Mesenchymal stem cell (in vitro differentiated cells and primary cell): Measurements from ENCODE around the gene STAM2.

Experiments used
- DNase-seq: peaks from one replicate; pipeline ENCODE4 v3.0.0-alpha.2; 2013
- H2AFZ ChIP-seq: one replicate; pipeline ENCODE4 v1.6.1; 2013; ENCODE audit warnings: low read depth, mild to moderate bottlenecking, control low read depth, inconsistent platforms, low read length, moderate library complexity
- H2AK5ac ChIP-seq: 2 replicates; pipeline ENCODE4 v1.6.1; 2013; ENCODE audit warnings: low read length, moderate library complexity, mild to moderate bottlenecking, inconsistent platforms; ENCODE audit not compliant: severe bottlenecking
- H2BK120ac ChIP-seq: one replicate; pipeline ENCODE4 v1.6.1; 2013; ENCODE audit warnings: low read depth, mild to moderate bottlenecking, inconsistent platforms, low read length, moderate library complexity
- H2BK12ac ChIP-seq, 2 experiments: one replicate each; pipeline ENCODE4 v1.6.1; 2013; ENCODE audit warnings: inconsistent platforms in 2 of 2, low read length in 2 of 2, mild to moderate bottlenecking in 2 of 2, moderate library complexity in 2 of 2, control low read depth in 1 of 2
- H2BK15ac ChIP-seq: one replicate; pipeline ENCODE4 v1.6.1; 2013; ENCODE audit warnings: mild to moderate bottlenecking, low read depth, inconsistent platforms; ENCODE audit not compliant: poor library complexity, severe bottlenecking
- H2BK5ac ChIP-seq: 2 replicates; pipeline ENCODE4 v1.6.1; 2013; ENCODE audit warnings: low read depth, mild to moderate bottlenecking, low read length, control low read depth, inconsistent platforms; ENCODE audit not compliant: poor library complexity, severe bottlenecking
- H3K14ac ChIP-seq, 2 experiments: one replicate each; pipeline ENCODE4 v1.6.1; 2013; ENCODE audit warnings: inconsistent platforms in 2 of 2, low read length in 2 of 2, control low read depth in 1 of 2, mild to moderate bottlenecking in 1 of 2, moderate library complexity in 1 of 2
- H3K18ac ChIP-seq, 2 experiments: one replicate each; pipeline ENCODE4 v1.6.1; 2013; ENCODE audit warnings: inconsistent platforms in 2 of 2, low read length in 2 of 2, control low read depth in 1 of 2, low read depth in 1 of 2, mild to moderate bottlenecking in 1 of 2
- H3K23ac ChIP-seq, 2 experiments: one replicate each; pipeline ENCODE4 v1.6.1; 2013; ENCODE audit warnings: inconsistent platforms in 2 of 2, low read length in 2 of 2, mild to moderate bottlenecking in 2 of 2, moderate library complexity in 2 of 2, control low read depth in 1 of 2
- H3K27ac ChIP-seq: 2 replicates; pipeline ENCODE4 v1.5.1; 2013; ENCODE audit warnings: mild to moderate bottlenecking, moderate library complexity, low read length, control low read depth, inconsistent platforms; ENCODE audit not compliant: poor library complexity, severe bottlenecking
- H3K27me3 ChIP-seq, 2 experiments: 2 replicates each; pipeline versions ENCODE4 v1.6.1 to v1.7.0; 2013; ENCODE audit warnings: low read length in 2 of 2, mild to moderate bottlenecking in 2 of 2, moderate library complexity in 2 of 2, control low read depth in 1 of 2, inconsistent platforms in 1 of 2; ENCODE audit not compliant: control insufficient read depth in 1 of 2, insufficient read depth in 1 of 2
- H3K36me3 ChIP-seq, 2 experiments: 2 replicates each; pipeline versions ENCODE4 v1.6.1 to v1.7.0; 2013; ENCODE audit warnings: low read length in 2 of 2, control low read depth in 1 of 2, inconsistent platforms in 1 of 2, low read depth in 1 of 2, mild to moderate bottlenecking in 1 of 2; ENCODE audit not compliant: insufficient read depth in 2 of 2, control insufficient read depth in 1 of 2
- H3K4ac ChIP-seq, 2 experiments: one replicate each; pipeline ENCODE4 v1.6.1; 2013; ENCODE audit warnings: inconsistent platforms in 2 of 2, low read length in 2 of 2, mild to moderate bottlenecking in 2 of 2, moderate library complexity in 2 of 2, control low read depth in 1 of 2, low read depth in 1 of 2
- H3K4me1 ChIP-seq: 2 replicates; pipeline ENCODE4 v1.6.1; 2013; ENCODE audit warnings: low read depth, low read length, control low read depth; ENCODE audit not compliant: control insufficient read depth, insufficient read depth
- H3K4me2 ChIP-seq: 2 replicates; pipeline ENCODE4 v1.6.1; 2013; ENCODE audit warnings: low read length, mild to moderate bottlenecking, inconsistent platforms; ENCODE audit not compliant: poor library complexity, severe bottlenecking
- H3K4me3 ChIP-seq, 2 experiments: 2 replicates each; pipeline versions ENCODE4 v1.5.1 to v1.7.0; 2013; ENCODE audit warnings: low read length in 2 of 2, mild to moderate bottlenecking in 2 of 2, control low read depth in 1 of 2, low read depth in 1 of 2; ENCODE audit not compliant: insufficient read depth in 1 of 2
- H3K79me1 ChIP-seq: replicated peaks from 2 replicates; pipeline ENCODE4 v1.6.1; 2013; ENCODE audit warnings: mild to moderate bottlenecking, control low read depth, low read length, inconsistent platforms; ENCODE audit not compliant: poor library complexity, severe bottlenecking
- H3K9ac ChIP-seq: 2 replicates; pipeline ENCODE4 v1.7.0; 2013; ENCODE audit warnings: mild to moderate bottlenecking, low read length, moderate library complexity
- H3K9me3 ChIP-seq: 2 replicates; pipeline ENCODE4 v1.7.0; 2013; ENCODE audit warnings: mild to moderate bottlenecking, low read length; ENCODE audit not compliant: control insufficient read depth
- H4K8ac ChIP-seq: one replicate; pipeline ENCODE4 v1.6.1; 2013; ENCODE audit warnings: inconsistent platforms, mild to moderate bottlenecking, low read length, moderate library complexity
- H4K91ac ChIP-seq: one replicate; pipeline ENCODE4 v1.6.1; 2013; ENCODE audit warnings: mild to moderate bottlenecking, low read length, inconsistent platforms
- WGBS: methylation state at CpG from one replicate; pipeline ENCODE4 v1.1.7; 2013; ENCODE audit warnings: mixed read lengths; 5-methylcytosine and 5-hydroxymethylcytosine counted together

The STAM2 gene

DNA sequence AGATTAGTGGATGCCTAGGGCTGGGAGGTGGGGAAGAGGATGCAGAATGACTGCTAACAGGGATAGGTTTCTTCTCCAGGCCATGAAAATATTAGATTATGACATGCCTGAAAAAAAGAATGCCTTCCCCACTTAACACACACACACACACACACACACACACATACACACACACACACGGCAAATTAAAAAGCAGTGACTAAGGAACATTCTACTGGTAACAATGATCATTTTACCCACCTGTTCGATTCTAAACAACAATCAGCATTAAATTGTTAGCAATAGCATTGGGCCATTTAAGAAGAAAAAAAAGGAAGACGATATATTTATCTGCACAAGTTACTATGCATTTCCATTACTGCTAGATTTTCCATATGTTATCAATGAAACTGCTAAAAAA, 87.6 kb downstream of the STAM2 start:
- H2BK5ac ChIP-seq: no peak overlapping the region
- no peaks in the 10 kb centered on the region for H3K4me1 ChIP-seq
- no peak overlapping the region for H3K4me2 ChIP-seq
- H2BK15ac ChIP-seq: no peak overlapping the region
- no peak overlapping the region for H3K27ac ChIP-seq
- no peak overlapping the region for H3K9ac ChIP-seq
- no peak overlapping the region for H3K4me3 ChIP-seq
- WGBS: 86% methylated on average over 1 of the region's 3 CpGs
- H3K23ac ChIP-seq: no peak overlapping the region
- H4K91ac ChIP-seq: no peak overlapping the region
- no peak overlapping the region for H2AK5ac ChIP-seq
- H3K9me3 ChIP-seq: no peaks in the 10 kb centered on the region
- H3K18ac ChIP-seq: no peak overlapping the region
- no peaks in the 10 kb centered on the region for H3K36me3 ChIP-seq
- no peak overlapping the region for H3K14ac ChIP-seq
- H2BK12ac ChIP-seq: no peak overlapping the region
- no peak for DNase-seq
- peaks cover 11 to 15% of the 10 kb centered on the region in 2 experiments for H3K27me3 ChIP-seq
- no peak overlapping the region for H2AFZ ChIP-seq
- H3K79me1 ChIP-seq: no peaks in the 10 kb centered on the region
- no peak overlapping the region for H4K8ac ChIP-seq
- no peak overlapping the region for H2BK120ac ChIP-seq
- H3K4ac ChIP-seq: no peak overlapping the region

DNA sequence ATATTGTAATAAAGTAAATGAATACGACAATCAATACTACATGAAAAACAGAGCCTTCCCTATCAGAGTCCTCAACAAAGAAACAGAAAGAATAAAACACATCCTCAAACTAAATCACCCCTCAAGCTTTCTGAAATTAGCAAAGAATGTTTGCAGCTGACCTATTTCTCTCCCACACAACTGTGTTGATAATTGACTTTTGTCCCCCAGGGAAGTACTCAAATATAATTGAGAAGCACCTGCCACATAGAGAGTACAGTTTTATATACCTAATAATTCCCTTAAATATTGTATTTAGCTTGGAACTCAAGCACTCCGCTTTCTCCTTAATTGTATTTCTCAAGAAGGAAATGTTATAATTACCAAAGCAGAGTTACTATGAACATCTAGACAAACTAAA, 89.3 kb downstream of the STAM2 start:
- Histone ChIP-seq H3K18ac (no peak overlapping the region), H3K14ac (no peak overlapping the region), H3K36me3 (no peaks in the 10 kb centered on the region), H2BK15ac (no peak overlapping the region), H2AK5ac (no peak overlapping the region), H3K27ac (no peak overlapping the region), H2BK12ac (no peak overlapping the region), H4K8ac (no peak overlapping the region), H2BK5ac (no peak overlapping the region), H3K4me1 (no peaks in the 10 kb centered on the region), H4K91ac (no peak overlapping the region), H3K4me2 (no peak overlapping the region), H3K4me3 (no peak overlapping the region), H3K27me3 (peaks cover 11% of the 10 kb centered on the region in 2 experiments), H3K4ac (no peak overlapping the region), H3K9ac (no peak overlapping the region), H3K23ac (no peak overlapping the region), H3K79me1 (no peaks in the 10 kb centered on the region), H2BK120ac (no peak overlapping the region), H2AFZ (no peak overlapping the region), H3K9me3 (no peaks in the 10 kb centered on the region)
- DNase-seq: no peak
- WGBS: 100% methylated on average over 1 of the region's 2 CpGs

DNA sequence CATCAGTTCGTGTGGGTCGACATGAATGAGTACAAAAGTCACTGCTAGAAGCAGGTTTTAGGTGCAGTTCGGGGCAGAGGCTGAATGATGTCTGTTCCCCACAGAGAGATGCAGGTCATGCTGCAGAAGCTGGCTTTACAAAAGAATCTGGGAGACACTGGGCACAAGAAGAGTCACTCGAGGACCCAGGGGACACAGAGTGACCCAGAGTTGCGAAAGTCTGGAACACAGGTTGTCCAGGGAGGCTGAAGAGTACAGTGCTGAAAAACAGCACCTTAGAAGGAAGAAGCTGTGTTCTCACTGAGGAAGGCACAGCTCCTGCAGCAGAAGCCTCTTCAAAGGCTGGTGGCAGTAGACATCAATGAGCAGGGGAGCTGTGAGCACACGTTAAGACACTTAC, 91.5 kb downstream of the STAM2 start:
- Histone ChIP-seq H3K14ac (no peak overlapping the region), H2BK120ac (no peak overlapping the region), H2BK5ac (no peak overlapping the region), H3K23ac (no peak overlapping the region), H3K4me1 (no peaks in the 10 kb centered on the region), H2AK5ac (no peak overlapping the region), H3K79me1 (no peaks in the 10 kb centered on the region), H2BK12ac (no peak overlapping the region), H3K27ac (no peak overlapping the region), H2AFZ (no peak overlapping the region), H3K4ac (no peak overlapping the region), H3K4me3 (no peak overlapping the region), H3K4me2 (no peak overlapping the region), H4K91ac (no peak overlapping the region), H3K36me3 (no peaks in the 10 kb centered on the region), H3K27me3 (peaks cover 2 to 7% of the 10 kb centered on the region in 2 experiments), H3K9ac (no peak overlapping the region), H4K8ac (no peak overlapping the region), H3K9me3 (no peaks in the 10 kb centered on the region), H3K18ac (no peak overlapping the region), H2BK15ac (no peak overlapping the region)
- no peak for DNase-seq
- WGBS: 73% methylated on average over 6 of the region's 6 CpGs

DNA sequence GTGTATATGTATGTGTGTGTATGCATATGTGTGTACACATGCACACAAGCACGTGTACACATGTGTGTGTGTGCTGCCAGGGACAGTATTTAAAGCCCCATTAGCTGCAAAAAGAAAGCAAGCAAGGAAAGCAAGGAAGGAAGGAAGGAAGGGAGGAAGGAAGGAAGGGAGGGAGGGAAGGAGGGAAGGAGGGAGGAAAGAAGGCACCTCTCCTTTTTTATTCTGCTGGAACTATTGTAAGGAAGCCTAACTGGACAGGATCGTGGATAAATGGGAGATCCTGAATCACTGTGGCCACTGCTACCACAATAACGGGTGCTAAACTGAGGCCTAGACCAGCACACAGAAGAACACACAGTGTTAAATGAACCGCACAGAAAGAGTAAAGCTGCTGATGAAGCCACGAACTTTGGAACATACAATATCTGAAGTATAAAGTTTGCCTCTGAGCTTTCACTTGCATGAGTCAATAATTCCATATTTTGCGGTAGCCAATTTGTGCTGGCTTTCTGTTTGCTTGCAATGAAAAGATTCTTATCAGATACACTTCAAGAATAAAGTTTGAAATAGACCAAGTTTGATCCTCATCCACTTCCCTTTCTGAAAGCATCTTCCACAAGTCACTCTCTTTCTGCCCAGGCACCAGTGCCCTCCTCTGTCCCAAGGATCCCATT, 92.2 kb downstream of the STAM2 start:
- H2BK12ac ChIP-seq: no peak overlapping the region
- H3K4me1 ChIP-seq: no peaks in the 10 kb centered on the region
- H3K27me3 ChIP-seq: peaks cover 0 to 9% of the 10 kb centered on the region in 2 experiments
- peak overlapping the region in 1 of 2 experiments; percentile 74 for H3K14ac ChIP-seq
- no peak overlapping the region for H3K4ac ChIP-seq
- no peak overlapping the region for H3K18ac ChIP-seq
- H2BK120ac ChIP-seq: no peak overlapping the region
- H2BK15ac ChIP-seq: no peak overlapping the region
- no peak overlapping the region for H3K27ac ChIP-seq
- H3K9ac ChIP-seq: peak overlapping the region; percentile 26
- H3K79me1 ChIP-seq: no peaks in the 10 kb centered on the region
- no peak overlapping the region for H2BK5ac ChIP-seq
- no peak overlapping the region for H4K91ac ChIP-seq
- no peak overlapping the region for H2AK5ac ChIP-seq
- WGBS: 85% methylated on average over 6 of the region's 6 CpGs
- no peak overlapping the region for H3K4me3 ChIP-seq
- H3K23ac ChIP-seq: no peak overlapping the region
- H2AFZ ChIP-seq: no peak overlapping the region
- H3K36me3 ChIP-seq: no peaks in the 10 kb centered on the region
- no peak overlapping the region for H3K4me2 ChIP-seq
- DNase-seq: no peak
- H3K9me3 ChIP-seq: no peaks in the 10 kb centered on the region
- H4K8ac ChIP-seq: no peak overlapping the region
